Uterus (tissue), 4 donors: Measurements from ENCODE around the gene DIPK2A. TPM values are rescaled to one million over a fixed set of nuclear protein-coding genes. Genes with fewer than 3 reads are reported as not detected.

ENCODE experiments used
- DNase-seq, 2 donors: peaks; one replicate each; pipeline ENCODE4 v3.0.0-alpha.2; 2019 to 2020
- H3K27ac ChIP-seq, 2 donors: fragments of 200-600 bp; sonication (generic); 1 replicate in 1 of 2; 2 replicates in 1 of 2; pipeline ENCODE4 v1.5.1; 2016 to 2018
- H3K27me3 ChIP-seq, 2 donors: fragments of 200-600 bp; sonication (generic); one replicate each; pipeline ENCODE4 v1.5.1; 2018 to 2019; ENCODE audit warnings: control low read depth in 1 of 2
- H3K36me3 ChIP-seq, 2 donors: fragments of 200-600 bp; sonication (generic); one replicate each; pipeline ENCODE4 v1.5.1; 2019; ENCODE audit warnings: control low read depth in 1 of 2
- H3K4me1 ChIP-seq, 2 donors: fragments of 200-600 bp; sonication (generic); one replicate each; pipeline ENCODE4 v1.5.1; 2018 to 2019; ENCODE audit warnings: control low read depth in 1 of 2
- H3K4me3 ChIP-seq, 2 donors: fragments of 200-600 bp; sonication (generic); 1 replicate in 1 of 2; 2 replicates in 1 of 2; pipeline ENCODE4 v1.5.1; 2018 to 2019; ENCODE audit warnings: mild to moderate bottlenecking in 1 of 2
- H3K9me3 ChIP-seq, 2 donors: fragments of 200-600 bp; sonication (generic); one replicate each; pipeline ENCODE4 v1.5.1; 2019; ENCODE audit warnings: control low read depth in 1 of 2
- POLR2A ChIP-seq, 2 donors: fragments of 450-650 bp; IDR thresholded peaks; one replicate each; pipeline ENCODE4 v1.6.1; 2016; ENCODE audit warnings: antibody characterized with exemption in 2 of 2, mild to moderate bottlenecking in 1 of 2, moderate library complexity in 1 of 2
- intact Hi-C: fragments of 100-400 bp; cut with DNase I; formaldehyde crosslinking; loops from one replicate; pipeline ENCODE4 v1.15.1; 2023; ENCODE audit warnings: low total_unique reads
- total RNA-seq, 4 donors: library from RNA; depleted of rRNA in 3 of 4; stranded (reverse); fragments of >200 nt in 3 of 4; gene quantifications; one replicate each; pipeline versions ENCODE4 v1.1.0 to v1.2.4, GENCODE V29; 2014 to 2023
- TF ChIP-seq, protein P1 (sequence below), 4 experiments: fragments of 200-600 bp in 2 of 4; fragments of 450-650 bp in 2 of 4; sonication (generic) in 2 of 4; IDR thresholded peaks; one replicate each; pipeline ENCODE4 v1.5.1; 2016 to 2019; ENCODE audit warnings: antibody characterized with exemption in 4 of 4, mild to moderate bottlenecking in 2 of 4, moderate library complexity in 1 of 4
- donor health status: DM: yes; HTN: yes; CAD: no.

Gene DIPK2A
- total RNA-seq, 4 donors from 2014 or later = 10.0 to 102 (median 34.3) TPM

GRCh38 chr3:143973259-143974021 lies 1.8 kb downstream of the DIPK2A start:
- H3K4me1 ChIP-seq = no peaks in the 10 kb centered on the region
- no peaks in the 10 kb centered on the region for H3K27me3 ChIP-seq
- peak in 1 of 2 donors; percentile 70 for DNase-seq
- H3K4me3 ChIP-seq = peak overlapping the region; percentile 71 to 94
- no peaks in the 10 kb centered on the region for H3K9me3 ChIP-seq
- peak overlapping the region; percentile 94 to 98 for H3K27ac ChIP-seq
- no peaks in the 10 kb centered on the region for H3K36me3 ChIP-seq
- TF ChIP-seq, protein P1, sequence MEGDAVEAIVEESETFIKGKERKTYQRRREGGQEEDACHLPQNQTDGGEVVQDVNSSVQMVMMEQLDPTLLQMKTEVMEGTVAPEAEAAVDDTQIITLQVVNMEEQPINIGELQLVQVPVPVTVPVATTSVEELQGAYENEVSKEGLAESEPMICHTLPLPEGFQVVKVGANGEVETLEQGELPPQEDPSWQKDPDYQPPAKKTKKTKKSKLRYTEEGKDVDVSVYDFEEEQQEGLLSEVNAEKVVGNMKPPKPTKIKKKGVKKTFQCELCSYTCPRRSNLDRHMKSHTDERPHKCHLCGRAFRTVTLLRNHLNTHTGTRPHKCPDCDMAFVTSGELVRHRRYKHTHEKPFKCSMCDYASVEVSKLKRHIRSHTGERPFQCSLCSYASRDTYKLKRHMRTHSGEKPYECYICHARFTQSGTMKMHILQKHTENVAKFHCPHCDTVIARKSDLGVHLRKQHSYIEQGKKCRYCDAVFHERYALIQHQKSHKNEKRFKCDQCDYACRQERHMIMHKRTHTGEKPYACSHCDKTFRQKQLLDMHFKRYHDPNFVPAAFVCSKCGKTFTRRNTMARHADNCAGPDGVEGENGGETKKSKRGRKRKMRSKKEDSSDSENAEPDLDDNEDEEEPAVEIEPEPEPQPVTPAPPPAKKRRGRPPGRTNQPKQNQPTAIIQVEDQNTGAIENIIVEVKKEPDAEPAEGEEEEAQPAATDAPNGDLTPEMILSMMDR (IDR thresholded peaks at IDR 0.05) = no peak
- TF ChIP-seq POLR2A (IDR thresholded peaks at IDR 0.05) = peak; percentile 4 to 11
- intact Hi-C loops = no loop called here

DNA sequence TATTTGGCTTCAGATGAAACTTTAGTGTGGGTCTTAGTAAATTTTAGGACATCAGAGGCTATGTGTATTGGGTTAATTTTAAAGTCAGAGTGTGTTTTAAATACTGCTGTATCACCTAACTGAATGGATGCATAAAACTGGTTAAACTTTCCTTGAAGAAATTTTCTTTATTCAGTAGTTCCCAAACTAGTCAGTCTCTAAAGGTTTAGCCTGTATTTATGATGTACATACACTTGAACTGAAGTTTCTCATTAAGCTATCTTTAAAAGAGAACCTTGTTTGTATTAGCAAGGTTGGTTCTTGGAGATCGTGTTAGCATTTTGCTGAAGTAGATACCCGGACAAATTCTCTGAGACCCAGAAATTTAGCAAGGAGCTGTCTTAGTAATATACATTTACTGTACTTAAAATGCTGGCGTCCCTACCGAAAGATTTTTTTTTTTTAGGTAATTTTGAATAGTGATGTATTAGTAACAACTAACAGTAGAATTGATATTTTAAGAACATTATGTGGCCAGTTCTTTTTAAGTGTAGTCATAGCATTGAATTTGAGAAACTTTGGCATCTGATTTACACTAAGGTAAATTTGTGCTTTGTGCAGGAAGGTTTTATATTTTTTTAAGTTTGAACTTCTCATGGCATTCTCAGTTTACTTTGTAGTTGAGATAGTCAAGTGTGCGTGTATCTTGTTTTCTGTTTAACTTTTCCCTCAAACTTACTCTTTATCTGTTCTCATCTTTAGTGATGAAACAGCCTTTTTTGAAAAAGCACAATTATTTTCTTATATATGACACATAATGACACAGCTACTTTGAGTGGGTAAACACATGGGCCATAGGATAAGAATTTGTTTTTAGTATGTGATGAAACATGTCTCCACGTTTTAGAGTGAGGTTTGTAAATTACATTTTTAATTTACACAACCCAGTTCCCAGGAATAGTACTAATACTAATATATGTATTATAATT lies 2.9 kb downstream of the DIPK2A start:
- no peaks in the 10 kb centered on the region for H3K9me3 ChIP-seq
- H3K4me1 ChIP-seq = no peaks in the 10 kb centered on the region
- H3K27ac ChIP-seq = peak overlapping the region; percentile 94 to 98
- peak overlapping the region; percentile 71 to 94 for H3K4me3 ChIP-seq
- no peaks in the 10 kb centered on the region for H3K27me3 ChIP-seq
- TF ChIP-seq, protein P1 (IDR thresholded peaks at IDR 0.05) = no peak
- TF ChIP-seq POLR2A (IDR thresholded peaks at IDR 0.05) = no peak
- H3K36me3 ChIP-seq = no peaks in the 10 kb centered on the region
- no peak for DNase-seq
- intact Hi-C loops = no loop called here

DNA sequence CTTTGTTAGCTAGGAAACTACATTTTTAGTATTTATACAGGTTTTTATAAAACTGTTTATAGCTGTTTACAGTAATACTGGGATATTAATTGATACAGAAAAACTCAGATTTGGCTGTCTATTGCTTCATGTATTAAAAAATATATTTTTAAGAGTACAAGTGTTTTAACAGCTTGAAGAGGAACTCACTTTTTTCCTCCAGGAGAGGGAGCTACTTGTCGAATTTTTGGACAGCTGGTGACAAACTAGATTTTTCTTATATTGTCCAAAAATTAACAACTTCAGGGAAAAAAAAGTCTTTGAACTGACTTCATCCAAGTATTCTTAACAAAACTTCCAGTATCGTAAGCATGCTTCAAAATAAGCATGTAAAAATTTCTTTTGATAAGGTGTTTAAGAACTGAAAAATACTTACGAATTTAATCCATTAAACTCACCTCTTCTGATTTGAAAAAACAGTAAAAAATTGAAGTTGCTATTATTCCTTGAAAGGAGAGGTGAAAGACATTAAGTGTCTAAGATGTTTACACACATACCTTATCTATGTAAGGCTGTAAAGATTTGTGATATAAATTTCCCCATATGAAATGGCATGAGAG lies 4.0 kb downstream of the DIPK2A start:
- Histone ChIP-seq H3K9me3 (no peaks in the 10 kb centered on the region), H3K27ac (peak overlapping the region in 1 of 2 donors; percentile 98), H3K36me3 (no peaks in the 10 kb centered on the region), H3K27me3 (no peaks in the 10 kb centered on the region), H3K4me3 (no peak overlapping the region), H3K4me1 (no peaks in the 10 kb centered on the region)
- TF ChIP-seq, protein P1 (IDR thresholded peaks at IDR 0.05) = peak; percentile 32 to 47 (median 46)
- no peak for TF ChIP-seq POLR2A (IDR thresholded peaks at IDR 0.05)
- intact Hi-C loops = no loop called here
- DNase-seq = no peak

- no peaks in the 10 kb centered on the region for H3K36me3 ChIP-seq
- H3K4me3 ChIP-seq = no peak overlapping the region
- DNase-seq = no peak
- H3K27ac ChIP-seq = peak overlapping the region; percentile 27 to 53
- intact Hi-C loops = no loop called here
- H3K27me3 ChIP-seq = no peaks in the 10 kb centered on the region
- no peaks in the 10 kb centered on the region for H3K9me3 ChIP-seq
- H3K4me1 ChIP-seq = no peaks in the 10 kb centered on the region
- TF ChIP-seq, protein P1 (IDR thresholded peaks at IDR 0.05) = no peak
- TF ChIP-seq POLR2A (IDR thresholded peaks at IDR 0.05) = no peak
These were observed 6.0 kb downstream of the DIPK2A start for GRCh38 chr3:143977341-143978262.
